ENCODE results near the gene LST1. TPM values are rescaled to one million over a fixed set of nuclear protein-coding genes. Genes with fewer than 3 reads are reported as not detected.

Gene LST1
- polyA plus RNA-seq, 3 donors, result 4.4 to 6.5 (median 6.3) TPM

GRCh38 chr6:31558318-31558625 lies 27.8 kb upstream of the LST1 start:
- no peak for DNase-seq (ENCODE audit: extremely low read depth in 1 of 11, low read depth in 9 of 11, low spot score in 4 of 11)

- DNase-seq (ENCODE audit: extremely low read depth in 1 of 11, low read depth in 9 of 11, low spot score in 4 of 11), result no peak
Measured at GRCh38 chr6:31558631-31559500, 27.2 kb upstream of the LST1 start.

- no peak for DNase-seq (ENCODE audit: extremely low read depth in 1 of 11, low read depth in 9 of 11, low spot score in 4 of 11)
Measured at GRCh38 chr6:31559606-31559957, 26.5 kb upstream of the LST1 start.

- no peak for DNase-seq (ENCODE audit: extremely low read depth in 1 of 11, low read depth in 9 of 11, low spot score in 4 of 11)
Measured at GRCh38 chr6:31559958-31560696, 25.9 kb upstream of the LST1 start.

- DNase-seq (ENCODE audit: extremely low read depth in 1 of 11, low read depth in 9 of 11, low spot score in 4 of 11), result no peak
Measured at GRCh38 chr6:31560697-31561058, 25.4 kb upstream of the LST1 start.

GRCh38 chr6:31567531-31568370 lies 18.3 kb upstream of the LST1 start:
- no peak for DNase-seq (ENCODE audit: extremely low read depth in 1 of 11, low read depth in 9 of 11, low spot score in 4 of 11)

GRCh38 chr6:31568537-31568961 lies 17.5 kb upstream of the LST1 start:
- no peak for DNase-seq (ENCODE audit: extremely low read depth in 1 of 11, low read depth in 9 of 11, low spot score in 4 of 11)

GRCh38 chr6:31569861-31570536 lies 16.1 kb upstream of the LST1 start:
- no peak for DNase-seq (ENCODE audit: extremely low read depth in 1 of 11, low read depth in 9 of 11, low spot score in 4 of 11)

GRCh38 chr6:31572041-31572911 lies 13.8 kb upstream of the LST1 start, which contains the start of gene LTA:
Gene LTA (plus strand): TSS chr6:31572289. CDS start chr6:31572743, 454 bp downstream.
- DNase-seq (ENCODE audit: extremely low read depth in 1 of 11, low read depth in 9 of 11, low spot score in 4 of 11), result no peak

GRCh38 chr6:31573239-31574105 lies 12.6 kb upstream of the LST1 start:
- DNase-seq (ENCODE audit: extremely low read depth in 1 of 11, low read depth in 9 of 11, low spot score in 4 of 11), result no peak

GRCh38 chr6:31574106-31575061 lies 11.7 kb upstream of the LST1 start:
- DNase-seq (ENCODE audit: extremely low read depth in 1 of 11, low read depth in 9 of 11, low spot score in 4 of 11), result no peak

- DNase-seq (ENCODE audit: extremely low read depth in 1 of 11, low read depth in 9 of 11, low spot score in 4 of 11), result no peak
Measured at GRCh38 chr6:31575335-31575901, 10.7 kb upstream of the LST1 start, which contains the start of gene TNF. Gene TNF (plus strand): TSS chr6:31575565. CDS start chr6:31575742, 177 bp downstream.

GRCh38 chr6:31575952-31576685 lies 10.0 kb upstream of the LST1 start:
- DNase-seq (ENCODE audit: extremely low read depth in 1 of 11, low read depth in 9 of 11, low spot score in 4 of 11), result no peak

GRCh38 chr6:31576897-31577578 lies 9.0 kb upstream of the LST1 start:
- DNase-seq (ENCODE audit: extremely low read depth in 1 of 11, low read depth in 9 of 11, low spot score in 4 of 11), result no peak

GRCh38 chr6:31577579-31577966 lies 8.5 kb upstream of the LST1 start:
- DNase-seq (ENCODE audit: extremely low read depth in 1 of 11, low read depth in 9 of 11, low spot score in 4 of 11), result no peak
